ENCODE results near the gene MET. TPM values are rescaled to one million over a fixed set of nuclear protein-coding genes. Genes with fewer than 3 reads are reported as not detected.
"Not testable (repeated sequence)": the region's sequence is repeated elsewhere in the genome, so short reads cannot be mapped to it uniquely, and the experiment has no call there.

The MET gene
- total RNA-seq, 1 donor from 2014 or later: 66.4 TPM

DNA sequence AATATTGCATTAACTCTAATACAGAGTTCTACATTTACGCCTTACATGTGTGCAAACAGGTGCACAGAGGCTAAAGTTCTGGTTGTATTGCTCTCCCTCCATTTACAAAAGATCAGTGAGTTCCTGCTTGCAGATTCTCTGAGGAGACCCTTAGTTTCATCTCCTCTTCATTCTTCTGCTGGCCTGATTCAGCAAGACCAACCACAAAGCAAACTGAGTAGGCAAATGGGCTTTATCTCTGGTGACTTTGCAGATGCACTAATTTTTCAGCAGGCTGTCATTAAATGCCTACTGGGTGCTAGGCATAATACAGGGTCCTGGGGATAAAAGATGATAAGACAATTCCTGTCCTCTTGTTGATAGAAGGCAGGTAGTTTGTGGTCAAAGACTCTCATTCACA lies 56.4 kb downstream of the MET start:
- DNase-seq: no peak

DNA sequence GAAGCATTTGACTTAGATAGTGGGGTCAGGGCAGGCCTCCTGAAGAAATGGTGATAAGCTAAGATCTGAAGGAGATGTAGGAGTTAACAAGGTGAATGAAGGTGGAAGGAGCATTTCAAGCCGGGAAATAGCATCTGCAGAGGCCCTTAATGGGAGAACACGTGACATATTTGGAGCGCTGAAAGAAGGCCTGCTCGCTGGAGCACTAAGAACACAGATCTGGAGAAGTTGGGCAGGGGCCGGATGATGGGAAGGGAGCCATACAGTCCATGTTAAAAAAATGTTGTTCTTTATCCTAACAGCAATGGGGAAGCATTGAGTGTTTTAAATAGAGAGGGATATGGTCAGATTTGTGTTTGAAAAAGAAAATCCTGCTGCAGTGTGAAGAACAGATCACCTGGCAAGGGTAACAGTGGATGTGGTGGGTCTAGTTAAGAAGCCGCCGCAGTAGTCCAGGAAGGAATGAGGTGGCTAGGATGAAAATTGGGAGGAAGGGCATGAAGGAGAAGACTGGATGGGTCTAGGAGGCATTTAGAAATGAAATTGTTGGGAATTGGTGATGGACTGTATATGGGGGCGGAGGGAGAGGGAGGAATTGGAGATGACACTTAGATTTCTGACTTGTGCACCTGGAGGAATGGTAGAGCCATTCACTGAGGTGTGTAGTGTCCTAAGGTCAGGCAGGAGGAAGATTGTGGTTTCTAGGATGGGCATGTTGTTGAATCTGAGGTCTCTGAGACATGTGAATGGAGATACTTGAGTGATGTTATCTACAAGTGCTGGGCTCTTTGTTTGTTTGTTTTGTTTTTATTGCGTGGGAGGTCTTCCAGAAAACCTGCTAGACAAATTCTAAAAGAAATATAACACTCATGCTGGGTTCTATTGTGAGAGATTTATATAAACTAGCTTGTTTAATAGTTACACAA lies 58.4 kb downstream of the MET start:
- DNase-seq: no peak

DNA sequence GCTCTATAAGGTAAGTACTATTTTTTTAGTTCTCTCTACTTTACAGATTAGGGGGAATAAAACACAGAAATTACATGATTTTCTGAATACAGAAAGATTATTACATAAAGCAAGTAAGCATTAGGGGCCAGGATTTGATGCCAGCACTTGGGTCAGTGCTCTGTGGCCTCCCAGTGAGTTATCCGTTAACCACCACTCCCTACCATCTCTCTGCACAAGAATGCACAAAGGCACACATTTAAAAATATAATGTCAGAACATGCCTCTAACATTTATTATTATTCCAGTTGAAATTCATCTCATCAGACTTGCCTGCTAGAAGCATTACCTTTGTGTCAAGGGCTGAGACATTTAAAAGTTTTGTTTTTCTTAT lies 59.0 kb downstream of the MET start:
- DNase-seq: no peak

DNA sequence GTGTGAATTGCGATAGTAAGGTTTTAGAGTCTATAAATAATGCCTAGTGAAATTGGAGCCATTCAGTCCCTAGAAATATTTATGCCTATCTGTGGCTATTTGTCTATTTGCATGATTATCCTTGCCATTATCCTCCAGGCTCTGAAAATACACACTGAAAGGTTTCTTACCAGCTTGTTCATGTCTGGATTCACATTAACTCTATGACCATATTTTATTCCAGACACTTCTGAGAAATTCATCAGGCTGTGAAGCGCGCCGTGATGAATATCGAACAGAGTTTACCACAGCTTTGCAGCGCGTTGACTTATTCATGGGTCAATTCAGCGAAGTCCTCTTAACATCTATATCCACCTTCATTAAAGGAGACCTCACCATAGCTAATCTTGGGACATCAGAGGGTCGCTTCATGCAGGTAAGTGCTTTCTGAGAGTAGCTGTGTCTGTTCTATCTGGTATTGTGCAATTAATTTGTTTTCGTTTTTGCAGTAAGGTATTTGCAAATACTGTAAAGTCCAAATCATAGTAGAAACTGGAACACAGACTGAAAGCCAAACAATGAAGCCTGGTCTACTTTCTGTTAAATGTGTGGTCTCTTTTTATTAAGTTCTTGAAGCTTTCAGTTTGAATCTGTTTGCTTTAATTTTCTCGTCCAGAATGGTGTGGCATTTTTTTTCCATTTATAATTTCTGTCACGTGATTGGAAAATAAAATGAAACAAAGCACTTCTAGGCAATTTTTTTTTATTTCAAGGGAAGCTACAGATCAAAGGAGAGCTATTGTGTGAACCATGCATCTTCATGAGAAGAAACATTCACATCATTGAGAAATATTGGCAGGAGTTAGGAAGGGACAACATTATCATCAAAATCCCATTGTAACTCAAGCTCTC lies 59.7 kb downstream of the MET start:
- no peak for DNase-seq

DNA sequence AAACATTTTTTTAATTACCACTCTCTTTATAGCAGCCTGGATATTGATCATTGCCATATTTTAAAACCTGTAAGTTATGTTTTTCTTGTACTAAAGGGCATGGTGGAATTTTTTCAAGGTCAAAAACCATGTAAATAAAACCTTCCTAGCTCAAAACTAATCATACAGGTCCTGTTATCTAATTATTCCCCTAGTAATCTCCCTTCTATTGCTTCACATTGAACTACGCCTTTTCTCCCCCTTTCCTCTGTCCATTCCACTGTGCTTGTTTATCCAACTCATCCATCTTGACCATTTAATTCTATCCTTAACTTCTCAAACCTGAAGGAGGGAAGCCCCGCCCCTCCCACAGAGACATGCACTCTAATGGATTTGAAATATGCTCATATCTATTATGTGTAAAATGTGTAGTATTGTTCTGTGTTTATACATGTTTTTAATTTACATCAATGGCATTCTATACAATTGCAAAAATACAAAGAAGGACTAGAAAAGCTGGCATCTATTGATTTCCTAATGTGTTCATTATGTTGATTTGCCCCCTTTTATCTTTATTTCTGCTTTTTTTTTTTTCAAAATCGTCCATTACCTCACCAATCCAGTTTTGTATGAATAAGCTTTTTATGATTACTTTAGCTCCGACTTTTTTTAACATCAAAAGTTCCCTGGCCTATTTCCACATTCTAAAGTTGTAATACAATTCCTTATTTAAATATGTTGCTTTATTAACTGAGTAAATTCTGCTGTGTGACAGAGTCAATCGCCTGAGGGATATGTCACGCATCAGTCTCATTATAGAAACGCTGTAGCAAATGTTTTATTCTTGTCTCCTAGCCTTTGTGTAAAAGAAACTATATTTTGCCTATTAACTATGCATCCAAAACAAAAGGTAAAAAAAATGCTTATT lies 61.0 kb downstream of the MET start:
- DNase-seq: no peak

DNA sequence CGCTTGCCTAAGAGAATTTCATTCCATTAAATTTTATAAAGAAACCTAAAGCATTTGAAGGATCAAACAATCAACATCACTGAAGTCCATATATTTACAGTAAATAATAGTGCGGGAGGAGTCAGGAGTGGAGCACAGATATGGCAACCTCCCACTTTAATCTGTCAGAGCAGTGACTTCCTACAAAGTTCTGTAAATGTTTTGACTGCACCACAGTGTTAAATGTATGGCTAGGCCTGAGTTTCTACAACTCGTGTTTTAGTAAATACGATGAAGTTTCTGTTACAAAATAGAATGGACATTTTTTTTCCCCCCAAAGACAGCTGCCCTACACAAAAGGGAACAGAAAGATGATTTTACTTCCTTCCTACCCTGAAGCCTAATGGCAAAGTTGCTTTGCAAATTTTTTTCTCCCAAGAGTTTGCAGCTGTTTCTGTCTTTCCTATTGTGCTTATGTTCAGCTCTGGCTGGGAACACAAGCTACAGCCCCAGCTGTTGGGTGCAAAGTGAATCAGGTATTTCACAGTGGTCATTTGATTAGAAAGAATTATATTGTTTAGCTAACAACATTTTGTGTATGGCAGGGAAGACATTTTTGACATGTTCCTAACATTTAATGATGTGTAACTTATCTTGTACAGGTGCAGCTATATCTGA lies 62.1 kb downstream of the MET start:
- peak; percentile 31 for DNase-seq

DNA sequence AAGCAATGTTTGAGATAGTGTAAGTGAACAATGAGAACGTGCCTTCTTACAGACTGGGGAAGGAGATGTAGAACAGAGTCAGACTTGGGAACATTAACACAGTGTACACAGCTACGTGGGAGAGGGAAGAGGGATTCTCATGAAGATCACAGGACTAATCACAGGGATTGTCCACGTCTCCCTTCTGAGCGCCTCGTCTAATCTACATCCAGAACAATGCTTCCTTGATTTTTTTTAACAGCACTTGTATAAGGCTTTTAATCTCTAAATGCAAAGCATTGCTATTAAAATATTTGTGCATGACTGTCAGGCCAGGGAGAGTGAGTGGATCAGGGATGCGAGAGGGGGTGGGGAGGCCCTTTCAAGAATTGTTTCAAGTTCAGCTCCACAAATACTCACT lies 62.7 kb downstream of the MET start:
- DNase-seq: no peak

DNA sequence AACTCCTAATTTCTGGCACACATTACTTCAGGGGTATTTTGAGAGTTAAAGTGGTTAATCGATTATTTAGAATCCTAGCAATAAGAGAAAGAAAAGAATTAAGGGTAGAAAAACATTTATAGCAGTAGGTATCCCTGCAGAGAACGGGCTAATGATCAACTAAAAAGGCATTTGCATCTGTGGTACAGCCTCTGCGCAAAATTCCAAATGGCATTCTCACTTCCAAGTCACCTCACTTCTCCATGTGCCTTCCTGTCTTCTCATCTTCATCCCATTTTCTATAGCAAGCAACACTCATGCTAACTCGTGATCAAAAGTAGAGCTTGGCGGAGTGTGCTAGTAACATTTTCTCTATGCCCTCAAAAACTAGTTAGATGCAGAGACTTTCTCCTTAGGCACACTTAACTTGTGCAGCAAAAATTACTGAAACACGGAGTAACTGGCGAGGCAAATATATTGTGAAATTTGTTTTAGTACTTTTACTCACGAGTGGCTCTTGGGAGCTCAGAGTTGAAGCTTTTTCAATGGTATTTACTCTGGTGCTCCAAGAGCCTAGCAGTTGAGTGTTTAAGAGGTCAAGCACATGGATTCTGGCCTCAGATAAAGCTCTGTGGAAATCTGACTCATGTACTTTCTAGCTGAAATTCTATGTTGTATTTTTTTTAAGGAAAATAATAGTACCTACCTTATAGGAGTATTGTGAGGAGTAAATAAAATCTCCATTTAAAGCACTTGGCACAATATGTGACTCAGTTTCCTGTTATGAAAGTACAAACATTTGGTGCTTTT lies 65.1 kb downstream of the MET start:
- peak; percentile 77 for DNase-seq

DNA sequence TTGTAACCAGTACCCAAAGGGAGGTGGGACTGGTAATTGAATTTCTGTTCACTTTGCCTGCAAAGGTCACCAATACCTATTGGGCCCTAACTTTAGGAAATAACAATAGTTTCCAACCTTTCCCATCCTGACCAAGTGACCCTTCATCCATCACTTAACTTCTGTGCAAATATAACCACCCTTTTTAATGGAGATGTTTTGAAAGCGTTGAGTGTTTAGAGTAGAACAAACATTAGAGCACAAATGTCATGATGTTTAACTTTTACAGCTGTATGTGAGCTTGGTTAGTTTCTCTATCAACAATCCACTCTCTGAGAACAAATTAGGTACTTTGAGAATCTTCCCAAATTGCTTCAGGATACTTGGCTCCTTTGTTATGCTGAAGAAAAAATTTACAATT lies 66.4 kb downstream of the MET start:
- no peak for DNase-seq

DNA sequence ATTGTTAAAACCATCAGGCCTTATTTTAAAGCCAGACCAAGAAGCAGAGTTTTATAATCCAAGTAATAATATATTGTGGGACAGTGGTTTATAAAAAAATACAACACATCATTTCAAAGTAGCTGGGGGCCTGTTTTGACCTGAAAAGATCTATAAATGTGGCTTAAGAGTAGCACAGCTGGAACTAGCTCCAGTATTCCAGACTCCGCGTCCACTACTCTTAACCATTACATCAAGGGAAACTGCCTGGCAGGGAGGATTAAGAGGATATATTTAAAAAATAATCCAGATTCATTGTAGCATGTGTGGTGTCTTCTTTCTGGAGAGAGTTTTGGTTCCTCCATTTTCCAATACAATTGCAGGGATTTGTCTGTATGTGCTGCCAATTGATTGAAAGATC lies 67.3 kb downstream of the MET start:
- no peak for DNase-seq

DNA sequence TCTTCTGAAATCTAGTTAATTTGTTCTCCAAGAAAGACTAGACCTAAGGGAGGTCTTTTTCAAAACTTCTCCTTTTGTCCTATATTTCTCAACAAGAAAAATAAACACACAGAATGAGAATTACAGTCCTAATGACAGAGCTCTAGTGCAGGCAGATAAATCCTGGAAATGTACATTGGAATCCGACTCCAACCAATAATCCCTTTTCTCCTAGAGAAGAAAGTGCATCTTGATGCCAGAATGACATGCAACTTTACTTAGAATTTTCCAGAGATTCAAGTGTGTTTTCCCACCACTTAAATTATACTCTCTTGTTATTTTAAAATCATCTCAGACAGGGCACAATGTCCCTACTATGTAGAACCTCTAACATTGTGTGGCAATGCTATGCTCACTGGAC lies 68.2 kb downstream of the MET start:
- no peak for DNase-seq

DNA sequence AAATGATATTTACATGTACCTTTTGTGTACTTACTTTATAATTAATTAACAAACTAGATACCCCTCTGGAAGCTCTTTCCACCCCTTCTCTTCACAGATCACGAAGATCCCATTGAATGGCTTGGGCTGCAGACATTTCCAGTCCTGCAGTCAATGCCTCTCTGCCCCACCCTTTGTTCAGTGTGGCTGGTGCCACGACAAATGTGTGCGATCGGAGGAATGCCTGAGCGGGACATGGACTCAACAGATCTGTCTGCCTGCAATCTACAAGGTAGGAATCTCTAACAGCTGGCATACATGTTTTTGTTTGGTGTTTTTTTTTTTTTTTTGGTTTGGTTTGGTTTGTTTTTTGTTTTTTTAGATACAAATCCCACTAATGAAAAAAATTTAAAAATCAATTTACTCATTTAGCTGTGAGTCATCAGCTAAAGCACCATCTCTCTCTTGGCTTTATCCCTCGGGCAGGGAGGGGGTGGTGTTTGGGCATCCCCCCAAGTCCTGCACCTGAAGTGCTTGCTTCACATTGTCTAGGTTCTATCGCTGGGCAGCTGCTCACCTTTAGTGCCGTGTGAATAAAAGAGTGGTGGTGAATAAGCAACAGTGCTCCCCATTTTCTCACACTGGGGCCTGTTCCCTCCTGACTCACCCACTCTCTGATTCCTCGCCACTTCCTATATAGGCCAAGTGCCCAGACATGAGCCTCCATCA lies 68.9 kb downstream of the MET start:
- no peak for DNase-seq

DNA sequence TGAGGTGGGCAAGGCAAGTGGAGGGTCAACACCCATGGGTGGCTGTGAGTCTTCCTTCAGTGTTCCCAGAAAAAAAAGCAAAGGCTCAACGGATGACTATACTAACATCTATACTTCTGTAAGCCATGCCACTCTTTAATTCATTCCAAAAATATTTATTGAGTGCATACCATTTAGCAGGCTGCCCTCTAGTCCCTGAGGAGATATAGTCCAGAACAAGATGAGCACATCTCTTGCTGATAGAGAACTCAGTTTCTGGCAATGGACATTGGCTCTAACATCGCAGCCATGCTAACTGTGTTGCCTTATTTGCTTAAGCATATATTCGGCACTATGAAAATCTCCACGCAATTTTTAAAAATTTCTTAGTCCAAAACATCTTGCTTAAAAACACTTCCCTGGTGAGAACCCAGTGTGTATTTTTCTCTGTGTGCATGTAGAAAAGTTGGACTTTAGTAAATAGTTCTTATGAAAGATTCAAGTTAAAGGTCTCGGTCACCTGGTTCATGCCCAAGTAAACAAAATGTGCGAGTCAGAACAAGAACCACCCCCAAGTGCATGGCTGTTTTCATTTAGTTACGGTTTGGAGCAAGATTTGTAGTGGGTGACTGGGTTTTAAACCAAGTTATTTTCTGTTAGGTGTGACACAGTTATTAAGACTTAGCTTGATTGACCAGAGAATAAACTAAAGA lies 69.8 kb downstream of the MET start:
- DNase-seq: no peak

DNA sequence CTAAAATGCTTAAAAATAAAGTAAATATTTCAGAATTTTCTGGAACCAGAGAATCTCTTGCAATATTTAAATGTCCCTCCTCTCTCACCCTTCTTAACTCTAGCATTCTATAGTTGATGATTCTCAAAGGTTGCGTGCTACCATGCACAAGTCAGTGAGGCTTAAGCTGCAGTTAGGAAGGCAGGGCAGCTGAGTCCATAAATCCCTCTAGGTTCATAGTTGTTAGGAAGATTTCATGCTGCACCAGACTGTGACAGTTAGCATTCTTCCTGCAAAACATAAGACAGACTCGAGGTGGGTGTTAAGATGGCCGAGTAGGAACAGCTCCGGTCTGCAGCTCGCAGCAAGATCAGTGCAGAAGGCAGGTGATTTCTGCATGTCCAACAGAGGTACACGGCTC lies 70.6 kb downstream of the MET start:
- DNase-seq: no peak

DNA sequence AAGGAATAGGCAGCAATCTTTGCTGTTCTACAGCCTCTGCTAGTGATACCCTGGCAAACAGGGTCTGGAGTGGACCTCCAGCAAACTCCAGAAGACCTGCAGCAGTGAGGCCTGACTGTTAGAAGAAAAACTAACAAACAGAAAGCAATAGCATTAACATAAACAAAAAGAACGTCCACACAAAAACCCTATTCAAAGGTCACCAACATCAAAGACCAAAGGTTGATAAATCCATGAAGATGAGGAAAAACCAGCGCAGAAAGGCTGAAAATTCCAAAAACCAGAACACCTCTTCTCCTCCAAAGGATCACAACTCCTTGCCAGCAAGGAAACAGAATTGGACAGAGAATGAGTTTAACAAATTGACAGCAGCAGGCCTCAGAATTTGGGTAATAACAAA lies 71.8 kb downstream of the MET start:
- not testable (repeated sequence) for DNase-seq

DNA sequence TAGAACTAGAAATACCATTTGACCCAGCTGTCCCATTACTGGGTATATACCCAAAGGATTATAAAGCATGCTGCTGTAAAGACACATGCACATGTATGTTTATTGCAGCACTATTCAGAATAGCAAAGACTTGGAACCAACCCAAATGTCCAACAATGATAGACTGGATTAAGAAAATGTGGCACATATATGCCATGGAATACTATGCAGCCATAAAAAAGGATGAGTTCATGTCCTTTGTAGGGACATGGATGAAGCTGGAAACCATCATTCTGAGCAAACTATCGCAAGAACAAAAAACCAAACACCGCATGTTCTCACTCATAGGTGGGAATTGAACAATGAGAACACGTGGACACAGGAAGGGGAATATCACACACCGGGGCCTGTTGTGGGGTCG lies 74.4 kb downstream of the MET start:
- DNase-seq: not testable (repeated sequence)

DNA sequence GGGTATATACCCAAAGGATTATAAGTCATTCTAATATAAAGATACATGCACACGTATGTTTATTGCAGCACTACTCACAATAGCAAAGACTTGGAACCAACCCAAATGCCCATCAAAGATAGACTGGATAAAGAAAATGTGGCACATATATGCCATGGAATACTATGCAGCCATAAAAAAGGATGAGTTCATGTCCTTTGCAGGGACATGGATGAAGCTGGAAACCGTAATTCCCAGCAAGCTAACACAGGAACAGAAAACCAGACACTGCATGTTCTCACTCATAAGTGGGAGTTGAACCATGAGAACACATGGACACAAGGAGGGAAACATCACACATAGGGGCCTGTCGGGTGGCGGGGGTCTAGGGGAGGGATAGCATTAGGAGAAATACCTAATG lies 79.1 kb downstream of the MET start:
- DNase-seq: not testable (repeated sequence)

DNA sequence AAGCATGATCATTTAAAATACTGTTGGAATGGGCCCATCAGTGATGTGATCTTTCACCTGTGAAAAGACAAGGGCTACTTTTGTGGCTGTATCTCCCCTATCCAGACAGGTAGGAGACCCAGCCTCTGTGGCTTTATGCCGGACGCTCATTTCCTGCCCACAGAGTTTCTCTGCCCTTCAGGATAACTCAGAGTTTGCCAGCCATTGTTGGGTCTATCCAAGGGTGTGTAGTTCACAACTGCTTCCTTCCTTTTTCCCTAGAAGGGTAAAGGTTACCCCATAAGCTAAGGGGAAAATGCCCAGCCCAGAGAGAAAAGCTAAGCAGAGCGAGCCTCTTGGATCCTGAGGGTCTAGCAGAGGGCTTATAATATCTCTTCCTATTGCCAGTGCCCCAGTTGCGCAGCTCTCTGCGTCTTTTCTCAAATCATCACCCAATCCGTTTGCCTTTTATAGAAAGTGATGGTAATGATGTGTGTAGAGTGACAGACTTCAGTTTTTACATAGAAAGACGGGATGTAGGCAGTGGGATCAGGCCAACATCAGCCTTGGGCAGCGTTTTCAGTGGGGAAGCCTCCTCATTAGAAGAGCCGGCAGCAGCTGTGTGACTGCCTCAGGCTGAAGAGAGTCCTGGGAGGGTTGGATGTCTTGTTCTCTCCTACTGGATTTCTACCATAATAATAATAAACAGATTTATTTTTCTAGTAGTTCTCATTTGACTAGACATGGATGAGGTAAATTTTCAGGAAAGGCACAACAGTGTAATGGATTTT lies 80.5 kb downstream of the MET start:
- peak; percentile 59 for DNase-seq

DNA sequence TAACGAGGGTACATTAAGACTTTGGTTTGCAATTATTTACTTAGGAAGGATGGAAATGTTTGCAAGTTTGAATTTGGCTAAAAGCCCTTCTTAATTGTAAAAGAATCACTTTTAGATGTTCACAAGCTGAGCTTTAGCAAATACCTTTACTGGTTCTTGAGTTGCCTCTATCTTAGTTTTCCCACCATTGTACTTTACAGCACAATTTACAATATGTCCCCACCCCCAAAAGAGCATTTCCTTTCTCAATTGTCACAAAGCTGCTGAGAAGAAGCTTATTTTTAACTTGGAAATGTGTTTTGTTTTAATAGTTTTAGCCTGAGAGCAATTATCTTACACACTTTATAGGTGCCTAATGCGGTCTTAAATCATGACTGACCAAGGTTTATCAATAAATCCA lies 81.1 kb downstream of the MET start:
- DNase-seq: peak; percentile 41
